Measurements from ENCODE around the gene SLC9C2.
"Not testable (repeated sequence)": the region's sequence is repeated elsewhere in the genome, so short reads cannot be mapped to it uniquely, and the experiment has no call there.

The SLC9C2 gene

DNA sequence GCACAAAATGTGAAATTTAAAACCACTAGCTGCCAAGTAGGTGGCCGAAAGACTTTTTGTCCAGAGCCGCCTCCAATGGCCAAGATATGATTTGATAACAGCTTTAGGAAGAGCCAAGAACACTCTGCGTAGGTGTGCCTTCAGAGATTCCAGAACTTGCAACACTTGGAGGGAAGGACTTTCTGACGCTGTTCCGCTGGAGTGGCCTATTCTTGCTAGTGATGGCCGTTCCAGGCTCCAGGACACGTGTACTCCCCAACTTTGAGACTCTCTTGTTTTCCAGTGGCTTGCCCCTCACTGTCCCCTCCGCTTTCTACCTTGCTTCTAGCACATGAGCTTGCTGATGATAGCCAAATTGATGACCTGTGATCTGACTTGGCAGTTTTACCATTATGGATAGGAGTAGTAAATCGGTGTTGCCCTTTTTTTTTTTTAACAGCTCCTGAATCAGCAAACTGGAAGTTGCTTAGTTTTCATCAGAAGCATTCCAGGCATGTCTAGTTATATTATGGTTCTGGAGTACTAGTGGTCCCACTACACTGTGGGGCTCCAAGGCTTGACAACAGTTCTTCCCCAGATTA, 124.7 kb downstream of the SLC9C2 start:
- Mint-ChIP-seq H3K27ac (peak overlapping the region; percentile 94 to 97), H3K36me3 (ENCODE audit: insufficient read depth) (peaks cover 50% of the 10 kb centered on the region), H3K27me3 (no peaks in the 10 kb centered on the region), H3K9me3 (no peaks in the 10 kb centered on the region), H3K4me1 (ENCODE audit: low read depth in 2 of 2) (peaks cover 39 to 47% of the 10 kb centered on the region in 2 donors), H3K4me3 (peak overlapping the region; percentile 87 to 89)
- DNase-seq (no peak), ATAC-seq (replicated peaks) (no peak)

DNA sequence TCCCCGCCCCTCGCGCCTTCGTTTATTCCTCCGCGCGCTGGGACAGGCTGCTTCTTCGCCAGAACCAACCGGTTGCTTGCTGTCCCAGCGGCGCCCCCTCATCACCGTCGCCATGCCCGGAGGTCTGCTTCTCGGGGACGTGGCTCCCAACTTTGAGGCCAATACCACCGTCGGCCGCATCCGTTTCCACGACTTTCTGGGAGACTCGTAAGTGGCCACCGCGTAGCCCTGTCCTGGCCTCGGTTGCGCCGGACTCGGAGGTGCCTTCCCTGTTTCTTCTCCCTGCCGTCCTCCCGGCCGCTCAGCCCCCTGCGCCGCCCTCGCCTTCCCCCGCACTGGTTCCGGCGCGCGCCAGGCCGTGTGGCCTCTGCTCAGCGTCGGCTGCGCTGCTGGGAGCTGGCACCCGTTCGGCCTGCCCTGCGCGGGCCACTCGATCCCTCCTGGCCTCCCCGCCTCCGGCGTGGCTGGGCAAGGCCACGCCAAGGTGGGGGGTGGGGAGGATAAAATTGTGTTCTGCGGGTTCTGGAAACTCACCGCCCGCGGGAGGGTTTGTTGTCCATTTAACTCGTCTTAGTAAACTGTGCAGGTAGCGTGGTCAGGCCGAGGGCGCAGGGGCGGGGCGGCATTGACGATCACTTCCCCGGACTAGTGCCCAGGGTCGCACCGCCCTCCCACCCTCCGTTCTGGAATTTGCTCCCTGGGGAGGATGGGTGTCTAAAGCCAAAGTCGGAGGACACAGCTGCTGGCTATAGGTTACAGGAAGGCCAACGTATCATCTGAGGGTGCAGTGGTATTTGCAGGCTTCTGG, 125.4 kb downstream of the SLC9C2 start, which contains the start of gene PRDX6:
Gene PRDX6, plus strand, starts transcription at position 50 of the 808 bp plus-strand sequence. Its CDS starts 63 bp downstream, at position 113.
- ATAC-seq (replicated peaks) (peak; percentile 26), DNase-seq (peak in 2 of 3 experiments; percentile 75)
- Mint-ChIP-seq H3K27me3 (no peaks in the 10 kb centered on the region), H3K9me3 (no peaks in the 10 kb centered on the region), H3K27ac (peak within 1 kb of the TSS; percentile 94 to 97), H3K36me3 (ENCODE audit: insufficient read depth) (peaks cover 43% of the 10 kb centered on the region), H3K4me1 (ENCODE audit: low read depth in 2 of 2) (peaks cover 39 to 47% of the 10 kb centered on the region in 2 donors), H3K4me3 (peak within 1 kb of the TSS; percentile 87 to 89)

GRCh38 chr1:173476665-173477285, 126.1 kb downstream of the SLC9C2 start:
- no peaks in the 10 kb centered on the region for H3K9me3 Mint-ChIP-seq

DNA sequence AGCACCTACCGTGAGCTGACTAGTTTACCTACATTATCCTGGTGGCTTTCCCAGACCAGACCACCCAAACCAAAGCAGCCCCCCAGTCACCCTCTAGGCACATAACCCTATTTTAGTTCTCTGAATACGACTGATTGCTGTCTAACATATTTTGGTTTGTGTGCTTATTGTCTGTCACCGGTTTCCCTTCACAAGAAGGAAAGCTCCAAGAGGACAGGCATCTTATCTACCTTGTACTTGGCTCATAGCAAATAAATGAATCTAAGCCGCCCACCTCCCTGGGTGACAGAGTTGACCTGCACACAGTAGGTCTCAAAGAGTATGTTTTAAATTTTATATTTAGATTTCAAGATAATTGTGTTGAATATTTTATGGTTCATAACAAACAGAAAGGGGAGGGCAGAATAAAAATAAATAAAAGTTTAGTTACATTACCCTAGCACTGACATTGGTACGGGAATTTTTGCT, 126.6 kb downstream of the SLC9C2 start:
- no peaks in the 10 kb centered on the region for H3K27me3 Mint-ChIP-seq
- peaks cover 35% of the 10 kb centered on the region for H3K36me3 Mint-ChIP-seq (ENCODE audit: insufficient read depth)
- H3K4me1 Mint-ChIP-seq (ENCODE audit: low read depth in 2 of 2), result peaks cover 39% of the 10 kb centered on the region in 2 donors
- DNase-seq (peak in 1 of 3 experiments; percentile 7), ATAC-seq (replicated peaks) (no peak)
- H3K4me3 Mint-ChIP-seq, result peak overlapping the region; percentile 87 to 89
- H3K27ac Mint-ChIP-seq, result peak overlapping the region; percentile 94 to 97
- no peaks in the 10 kb centered on the region for H3K9me3 Mint-ChIP-seq

More at GRCh38 chr1:173476665-173477285, 126.1 kb downstream of the SLC9C2 start:
- Mint-ChIP-seq H3K4me1 (ENCODE audit: low read depth in 2 of 2) (peaks cover 39 to 41% of the 10 kb centered on the region in 2 donors), H3K36me3 (ENCODE audit: insufficient read depth) (peaks cover 36% of the 10 kb centered on the region), H3K27me3 (no peaks in the 10 kb centered on the region), H3K27ac (peak overlapping the region; percentile 94 to 97), H3K4me3 (peak overlapping the region; percentile 87 to 89)
- ATAC-seq (replicated peaks), result peak; percentile 86
- DNase-seq, result peak; percentile 77 to 81 (median 81)

GRCh38 chr1:173475564-173476196, 127.2 kb downstream of the SLC9C2 start:
- no peak for DNase-seq
- Mint-ChIP-seq H3K27me3 (no peaks in the 10 kb centered on the region), H3K4me1 (ENCODE audit: low read depth in 2 of 2) (peaks cover 39% of the 10 kb centered on the region in 2 donors), H3K27ac (peak overlapping the region; percentile 94 to 97), H3K36me3 (ENCODE audit: insufficient read depth) (peaks cover 33% of the 10 kb centered on the region), H3K9me3 (no peaks in the 10 kb centered on the region), H3K4me3 (peak overlapping the region; percentile 87 to 89)
- no peak for ATAC-seq (replicated peaks)

DNA sequence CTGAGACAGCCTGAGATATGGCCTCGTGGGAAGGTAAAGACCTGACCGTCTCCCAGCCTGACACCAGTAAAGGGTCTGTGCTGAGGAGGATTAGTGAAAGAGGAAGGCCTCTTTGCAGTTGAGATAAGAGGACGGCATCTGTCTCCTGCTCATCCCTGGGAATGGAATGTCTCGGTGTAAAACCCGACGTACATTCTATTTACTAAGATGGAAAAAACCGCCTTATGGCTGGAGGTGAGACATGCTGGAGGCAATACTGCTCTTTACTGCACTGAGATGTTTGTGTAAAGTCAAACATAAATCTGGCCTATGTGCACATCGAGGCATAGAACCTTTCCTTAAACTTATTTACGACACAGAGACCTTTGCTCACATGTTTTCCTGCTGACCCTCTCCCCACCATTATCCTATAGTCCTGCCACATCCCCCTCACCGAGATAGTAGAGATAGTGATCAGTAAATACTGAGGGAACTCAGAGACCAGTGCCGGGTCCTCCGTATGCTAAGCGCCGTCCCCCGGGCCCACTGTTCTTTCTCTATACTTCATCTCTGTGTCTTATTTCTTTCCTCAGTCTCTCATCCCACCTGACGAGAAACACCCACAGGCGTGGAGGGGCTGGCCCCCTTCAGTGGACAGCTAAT, 128.0 kb downstream of the SLC9C2 start:
- Mint-ChIP-seq H3K4me3 (peak overlapping the region; percentile 87 to 89), H3K4me1 (ENCODE audit: low read depth in 2 of 2) (peaks cover 39% of the 10 kb centered on the region in 2 donors), H3K27ac (peak overlapping the region; percentile 94 to 97), H3K36me3 (ENCODE audit: insufficient read depth) (peaks cover 28% of the 10 kb centered on the region)
- ATAC-seq (replicated peaks); H3K9me3 Mint-ChIP-seq; H3K27me3 Mint-ChIP-seq; DNase-seq: not testable (repeated sequence)

- Mint-ChIP-seq H3K36me3 (ENCODE audit: insufficient read depth) (peaks cover 28% of the 10 kb centered on the region), H3K4me3 (peak overlapping the region; percentile 21 to 87), H3K27me3 (no peaks in the 10 kb centered on the region), H3K27ac (peak overlapping the region; percentile 8 to 53), H3K9me3 (peaks cover 3 to 6% of the 10 kb centered on the region in 2 donors), H3K4me1 (ENCODE audit: low read depth in 2 of 2) (peaks cover 39 to 40% of the 10 kb centered on the region in 2 donors)
- DNase-seq, result no peak
- ATAC-seq (replicated peaks), result no peak
These were observed 128.6 kb downstream of the SLC9C2 start for GRCh38 chr1:173474097-173474779.

DNA sequence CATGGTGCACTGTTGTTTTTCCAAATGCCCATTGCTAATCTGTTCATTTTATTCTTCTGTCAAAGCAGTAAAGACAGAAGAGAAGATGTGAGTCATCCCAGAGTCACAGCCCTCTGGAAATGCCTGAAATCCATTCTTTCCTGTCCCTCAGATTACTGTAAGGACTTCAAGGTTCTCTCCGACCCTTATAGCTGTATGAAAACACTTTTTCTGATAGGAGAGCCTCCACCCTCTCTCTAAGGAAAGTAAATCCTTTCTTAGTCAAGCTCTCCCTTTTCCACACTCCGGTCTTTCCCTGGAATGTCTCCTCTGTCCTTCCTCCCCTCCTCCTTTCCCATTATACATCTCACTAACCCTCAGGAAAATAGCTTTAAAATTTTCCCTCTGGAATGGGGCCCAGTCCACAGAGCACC, 129.3 kb downstream of the SLC9C2 start:
- H3K27me3 Mint-ChIP-seq, result no peaks in the 10 kb centered on the region
- H3K4me3 Mint-ChIP-seq, result peak overlapping the region in 1 of 2 donors; percentile 87
- peak overlapping the region; percentile 8 to 53 for H3K27ac Mint-ChIP-seq
- peaks cover 3 to 6% of the 10 kb centered on the region in 2 donors for H3K9me3 Mint-ChIP-seq
- DNase-seq (no peak), ATAC-seq (replicated peaks) (no peak)
- H3K36me3 Mint-ChIP-seq (ENCODE audit: insufficient read depth), result peaks cover 28% of the 10 kb centered on the region
- peaks cover 35 to 39% of the 10 kb centered on the region in 2 donors for H3K4me1 Mint-ChIP-seq (ENCODE audit: low read depth in 2 of 2)

DNA sequence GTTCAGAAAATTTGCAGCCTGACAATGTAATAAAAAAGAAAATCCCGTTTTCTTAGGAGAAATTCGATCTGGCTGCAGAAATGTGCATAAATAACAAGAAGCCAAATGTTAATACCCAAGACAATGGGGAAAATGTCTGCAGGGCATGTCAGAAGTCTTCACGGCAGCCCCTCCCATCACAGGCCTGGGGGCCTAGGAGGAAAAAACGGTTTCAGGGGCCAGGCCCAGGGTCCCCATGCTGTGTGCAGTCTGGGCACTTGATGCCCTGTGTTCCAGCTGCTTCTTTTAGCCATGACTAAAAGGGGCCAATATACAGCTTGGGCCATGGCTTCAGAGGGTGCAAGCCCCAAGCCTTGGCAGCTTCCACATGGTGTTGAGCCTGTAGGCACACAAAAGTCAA, 132.3 kb downstream of the SLC9C2 start:
- H3K27ac Mint-ChIP-seq, result no peak overlapping the region
- H3K4me3 Mint-ChIP-seq, result no peak overlapping the region
- H3K36me3 Mint-ChIP-seq (ENCODE audit: insufficient read depth), result peaks cover 6% of the 10 kb centered on the region
- DNase-seq (no peak), ATAC-seq (replicated peaks) (no peak)
- peaks cover 5 to 6% of the 10 kb centered on the region in 2 donors for H3K9me3 Mint-ChIP-seq
- no peaks in the 10 kb centered on the region for H3K27me3 Mint-ChIP-seq
- H3K4me1 Mint-ChIP-seq (ENCODE audit: low read depth in 2 of 2), result peaks cover 33 to 35% of the 10 kb centered on the region in 2 donors

DNA sequence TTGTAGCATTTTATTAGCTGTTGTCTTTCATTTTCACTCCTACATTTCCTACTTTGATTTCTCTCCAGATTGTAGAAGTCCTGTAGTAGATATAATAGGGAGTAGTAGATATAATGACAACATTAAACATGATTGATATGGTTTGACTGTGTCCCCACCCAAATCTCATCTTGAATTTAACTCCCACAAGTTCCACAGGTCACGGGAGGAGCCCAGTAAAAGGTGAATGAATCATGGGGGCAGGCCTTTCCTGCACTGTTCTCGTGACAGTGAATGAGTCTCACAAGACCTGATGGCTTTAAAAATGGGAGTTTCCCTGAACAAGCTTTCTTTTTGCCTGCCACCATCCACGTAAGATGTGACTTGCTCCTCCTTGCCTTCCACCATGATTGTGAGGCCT, 133.2 kb downstream of the SLC9C2 start:
- Mint-ChIP-seq H3K4me3 (no peak overlapping the region), H3K27me3 (no peaks in the 10 kb centered on the region), H3K4me1 (ENCODE audit: low read depth in 2 of 2) (peaks cover 28 to 36% of the 10 kb centered on the region in 2 donors), H3K36me3 (ENCODE audit: insufficient read depth) (peaks cover 6% of the 10 kb centered on the region), H3K27ac (peak overlapping the region in 1 of 2 donors; percentile 29), H3K9me3 (peaks cover 5 to 6% of the 10 kb centered on the region in 2 donors)
- DNase-seq (no peak), ATAC-seq (replicated peaks) (no peak)

DNA sequence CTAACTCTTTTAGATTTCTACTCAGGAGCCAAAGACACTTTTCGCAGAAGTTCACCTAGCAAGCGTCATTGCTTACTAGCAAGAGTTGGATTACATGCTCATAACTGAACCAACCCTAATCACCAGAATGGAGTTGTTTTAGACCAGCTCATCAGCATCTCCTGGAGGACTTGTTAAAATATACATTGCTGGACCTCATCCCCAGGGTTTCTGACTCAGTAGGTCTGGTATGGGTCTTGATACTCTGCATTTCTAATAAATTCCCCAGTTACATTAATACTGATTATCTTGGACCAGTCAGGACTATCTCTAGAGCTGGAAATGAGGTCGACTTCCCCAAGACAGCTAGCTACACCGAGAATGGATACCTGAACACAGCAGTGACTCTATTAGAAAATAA, 135.4 kb downstream of the SLC9C2 start:
- H3K4me1 Mint-ChIP-seq (ENCODE audit: low read depth in 2 of 2), result peaks cover 25 to 39% of the 10 kb centered on the region in 2 donors
- H3K27me3 Mint-ChIP-seq, result no peaks in the 10 kb centered on the region
- DNase-seq (no peak), ATAC-seq (replicated peaks) (no peak)
- peaks cover 5 to 13% of the 10 kb centered on the region in 2 donors for H3K9me3 Mint-ChIP-seq
- H3K4me3 Mint-ChIP-seq, result no peak overlapping the region
- H3K36me3 Mint-ChIP-seq (ENCODE audit: insufficient read depth), result no peaks in the 10 kb centered on the region
- no peak overlapping the region for H3K27ac Mint-ChIP-seq

DNA sequence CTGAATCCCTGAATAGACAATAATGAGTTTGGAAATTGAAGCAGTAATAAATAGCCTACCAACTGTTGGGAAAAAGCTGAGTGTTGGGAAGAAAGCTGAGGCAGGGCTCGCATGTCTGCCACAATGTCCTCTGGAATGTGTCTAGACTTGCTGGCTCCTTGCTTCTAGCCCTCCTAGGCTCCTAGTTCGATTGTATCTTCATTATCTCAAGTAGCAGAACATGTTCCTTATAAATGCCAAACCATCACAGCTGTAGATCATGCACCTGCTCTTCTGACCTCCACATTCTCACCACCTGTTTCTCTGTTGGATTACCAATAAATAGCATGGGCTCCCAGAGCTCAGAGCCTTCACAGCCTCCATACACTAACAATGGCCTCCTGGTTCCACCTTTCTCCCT, 138.7 kb downstream of the SLC9C2 start:
- H3K27me3 Mint-ChIP-seq; DNase-seq; H3K9me3 Mint-ChIP-seq; H3K4me3 Mint-ChIP-seq; H3K27ac Mint-ChIP-seq; ATAC-seq (replicated peaks): not testable (repeated sequence)
- peaks cover 23 to 53% of the 10 kb centered on the region in 2 donors for H3K4me1 Mint-ChIP-seq (ENCODE audit: low read depth in 2 of 2)
- peaks cover 15% of the 10 kb centered on the region for H3K36me3 Mint-ChIP-seq (ENCODE audit: insufficient read depth)

Measured in effector memory CD8-positive, alpha-beta T cell (primary cell).